Measurements from ENCODE around the gene ALKBH8.
"Not testable (repeated sequence)": the region's sequence is repeated elsewhere in the genome, so short reads cannot be mapped to it uniquely, and the experiment has no call there.

ALKBH8 gene

DNA sequence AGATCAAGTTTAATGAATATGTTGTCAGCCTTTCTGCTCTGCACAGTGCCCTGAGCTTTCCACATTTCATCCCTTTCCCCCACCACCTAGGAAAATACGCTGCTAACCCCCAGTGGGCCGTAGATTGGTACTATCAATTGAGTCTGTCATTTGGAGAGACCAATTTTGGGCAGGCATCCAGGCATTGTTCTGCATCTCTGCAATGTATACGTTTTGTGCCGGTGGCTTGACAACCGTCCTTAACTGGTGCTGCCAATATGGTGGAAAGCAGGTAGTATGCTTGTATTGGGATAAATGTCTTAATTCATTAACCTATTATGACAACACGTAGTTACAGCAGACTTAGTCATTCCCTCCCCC is 26.7 kb upstream of the ALKBH8 start:
- H3K4me3 ChIP-seq (replicated peaks; ENCODE audit: low read depth, low read length), result no peak overlapping the region
- no peak for DNase-seq (ENCODE audit: extremely low read depth, low read depth)
- TF ChIP-seq, protein P1, sequence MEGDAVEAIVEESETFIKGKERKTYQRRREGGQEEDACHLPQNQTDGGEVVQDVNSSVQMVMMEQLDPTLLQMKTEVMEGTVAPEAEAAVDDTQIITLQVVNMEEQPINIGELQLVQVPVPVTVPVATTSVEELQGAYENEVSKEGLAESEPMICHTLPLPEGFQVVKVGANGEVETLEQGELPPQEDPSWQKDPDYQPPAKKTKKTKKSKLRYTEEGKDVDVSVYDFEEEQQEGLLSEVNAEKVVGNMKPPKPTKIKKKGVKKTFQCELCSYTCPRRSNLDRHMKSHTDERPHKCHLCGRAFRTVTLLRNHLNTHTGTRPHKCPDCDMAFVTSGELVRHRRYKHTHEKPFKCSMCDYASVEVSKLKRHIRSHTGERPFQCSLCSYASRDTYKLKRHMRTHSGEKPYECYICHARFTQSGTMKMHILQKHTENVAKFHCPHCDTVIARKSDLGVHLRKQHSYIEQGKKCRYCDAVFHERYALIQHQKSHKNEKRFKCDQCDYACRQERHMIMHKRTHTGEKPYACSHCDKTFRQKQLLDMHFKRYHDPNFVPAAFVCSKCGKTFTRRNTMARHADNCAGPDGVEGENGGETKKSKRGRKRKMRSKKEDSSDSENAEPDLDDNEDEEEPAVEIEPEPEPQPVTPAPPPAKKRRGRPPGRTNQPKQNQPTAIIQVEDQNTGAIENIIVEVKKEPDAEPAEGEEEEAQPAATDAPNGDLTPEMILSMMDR (IDR thresholded peaks at IDR 0.05; ENCODE audit: low read depth, low read length, missing control alignments), result no peak

DNA sequence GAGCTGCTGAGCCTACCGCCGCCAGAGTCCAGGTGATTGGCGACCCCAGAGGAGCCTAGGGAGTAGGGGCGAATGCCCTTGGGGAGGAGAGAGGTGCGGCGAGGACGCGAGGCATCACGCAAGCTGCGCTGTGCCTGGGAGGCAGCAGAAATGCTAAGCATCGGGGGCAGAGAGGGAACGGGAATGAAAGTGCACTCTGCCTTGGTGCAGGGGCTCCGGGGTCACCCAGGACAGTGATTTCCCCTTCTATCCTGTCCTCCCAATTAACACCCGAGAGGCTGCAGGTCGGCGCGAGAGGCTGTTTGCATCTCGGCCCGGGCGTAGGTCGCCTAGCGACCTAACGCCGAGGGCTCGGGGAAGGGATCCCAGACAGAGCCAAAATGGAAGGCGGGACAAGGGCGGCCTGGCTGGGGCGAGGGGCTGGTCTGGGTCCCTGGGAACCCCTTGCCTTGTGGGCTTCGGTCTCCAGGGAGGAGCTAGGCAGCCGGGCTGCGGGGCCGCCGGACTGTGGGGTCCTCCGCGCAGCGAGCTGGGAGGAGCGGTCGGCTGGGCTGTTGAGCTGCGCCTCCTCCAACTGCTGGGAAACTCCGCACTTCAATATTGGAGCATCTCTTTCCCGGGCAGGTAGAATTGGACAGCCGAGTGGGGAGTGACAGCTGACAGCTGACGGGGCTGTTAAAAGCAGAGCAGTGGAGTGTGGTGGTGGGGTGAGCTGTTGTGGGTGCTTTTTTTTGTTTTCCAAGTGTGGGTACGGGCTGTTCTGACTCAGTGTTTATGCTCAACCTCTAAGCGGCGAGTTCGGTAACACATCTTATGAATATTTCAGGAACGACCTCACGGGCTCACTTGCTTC is 26.1 kb upstream of the ALKBH8 start:
- no peak for DNase-seq (ENCODE audit: extremely low read depth, low read depth)
- peak overlapping the region; percentile 49 for H3K4me3 ChIP-seq (replicated peaks; ENCODE audit: low read depth, low read length)
- TF ChIP-seq, protein P1 (IDR thresholded peaks at IDR 0.05; ENCODE audit: low read depth, low read length, missing control alignments), result no peak

- peak within 1 kb of the TSS; percentile 49 for H3K4me3 ChIP-seq (replicated peaks; ENCODE audit: low read depth, low read length)
- TF ChIP-seq, protein P1 (IDR thresholded peaks at IDR 0.05; ENCODE audit: low read depth, low read length, missing control alignments), result no peak
- no peak for DNase-seq (ENCODE audit: extremely low read depth, low read depth)
These were observed 25.2 kb upstream of the ALKBH8 start, which contains the start of gene ELMOD1 for GRCh38 chr11:107590460-107591377. ELMOD1 (plus strand) TSS chr11:107591147; CDS start chr11:107618190, 27,043 bp downstream.

DNA sequence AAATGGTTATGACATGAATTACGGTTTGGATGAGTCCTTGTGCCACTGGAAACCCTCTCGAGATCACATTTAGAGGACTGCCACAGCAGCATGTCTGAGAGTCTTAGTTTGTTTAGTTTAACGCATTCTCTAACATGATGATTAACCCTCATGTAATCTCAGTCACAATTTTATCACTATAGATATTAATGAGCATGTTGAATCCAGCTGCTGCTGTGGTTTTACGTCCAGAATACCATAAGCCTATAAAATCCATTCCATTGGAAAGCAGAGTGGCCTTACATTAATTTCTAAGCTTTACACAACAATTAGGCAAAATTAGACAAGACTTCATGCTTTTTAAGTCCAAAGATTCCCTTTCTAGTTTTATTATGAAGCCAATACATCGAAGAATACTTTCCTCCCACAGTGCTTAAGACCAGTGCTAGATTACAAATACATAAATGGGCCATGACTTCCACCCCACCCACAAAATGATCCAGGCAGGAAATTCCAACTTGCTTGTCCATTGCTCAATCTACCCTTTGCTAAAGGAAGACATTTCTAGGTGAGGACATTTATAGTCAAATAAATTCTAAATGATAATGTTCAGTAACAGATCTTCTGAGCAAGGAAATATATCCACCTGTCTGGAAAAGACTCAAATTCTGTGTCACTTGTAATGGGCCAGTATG is 21.9 kb upstream of the ALKBH8 start:
- H3K4me3 ChIP-seq (replicated peaks; ENCODE audit: low read depth, low read length), result no peak overlapping the region
- DNase-seq (ENCODE audit: extremely low read depth, low read depth), result no peak
- TF ChIP-seq, protein P1 (IDR thresholded peaks at IDR 0.05; ENCODE audit: low read depth, low read length, missing control alignments), result no peak

- DNase-seq (ENCODE audit: extremely low read depth, low read depth), result no peak
- no peak overlapping the region for H3K4me3 ChIP-seq (replicated peaks; ENCODE audit: low read depth, low read length)
- TF ChIP-seq, protein P1 (IDR thresholded peaks at IDR 0.05; ENCODE audit: low read depth, low read length, missing control alignments), result no peak
These were observed 18.2 kb upstream of the ALKBH8 start for GRCh38 chr11:107583629-107584195.

DNA sequence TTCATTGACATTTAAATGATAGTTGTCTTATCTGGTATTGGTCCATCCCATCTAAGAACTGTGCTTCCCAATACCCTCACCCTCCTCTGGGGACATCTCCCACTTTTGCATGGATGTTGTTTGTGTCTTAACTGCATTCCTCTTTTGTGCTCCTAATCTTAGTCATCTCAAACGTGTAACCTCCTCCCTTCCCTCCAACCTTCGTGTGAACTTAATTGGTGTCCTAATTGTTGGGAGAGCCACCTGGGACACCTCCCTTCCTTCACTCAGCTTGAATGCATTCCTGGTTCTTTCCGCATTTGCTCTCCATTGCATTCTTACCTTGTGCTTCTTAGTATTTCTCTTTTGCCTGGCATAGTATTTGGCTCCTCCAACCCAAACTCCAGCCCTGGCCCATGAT is 15.6 kb upstream of the ALKBH8 start:
- TF ChIP-seq, protein P1 (IDR thresholded peaks at IDR 0.05; ENCODE audit: low read depth, low read length, missing control alignments), result no peak
- no peak for DNase-seq (ENCODE audit: extremely low read depth, low read depth)
- H3K4me3 ChIP-seq (replicated peaks; ENCODE audit: low read depth, low read length), result no peak overlapping the region

DNA sequence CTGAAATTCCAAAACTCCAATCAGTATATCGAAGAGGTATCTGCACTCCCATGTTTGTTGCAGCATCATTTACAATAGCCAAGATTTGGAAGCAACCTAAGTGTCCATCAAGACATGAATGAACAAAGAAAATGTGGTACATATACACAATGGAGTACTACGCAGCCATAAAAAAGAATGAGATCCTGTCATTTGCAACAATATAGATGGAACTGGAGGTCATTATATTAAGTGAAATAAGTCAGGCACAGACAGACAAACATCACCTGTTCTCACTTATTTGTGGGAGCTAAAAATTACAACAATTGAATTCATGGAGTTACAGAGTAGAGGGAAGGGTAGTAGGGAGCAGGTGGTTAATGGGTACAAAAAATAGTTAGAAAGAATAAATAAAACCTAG is 13.6 kb upstream of the ALKBH8 start:
- not testable (repeated sequence) for DNase-seq (ENCODE audit: extremely low read depth, low read depth); H3K4me3 ChIP-seq (replicated peaks; ENCODE audit: low read depth, low read length)

Data from HFF-Myc (cell line).